IPS DF 6.9 (cell line): ENCODE measurements around the gene P2RX2.
"Not testable (repeated sequence)": the region's sequence is repeated elsewhere in the genome, so short reads cannot be mapped to it uniquely, and the experiment has no call there.

Experiments
- DNase-seq: peaks from one replicate; pipeline ENCODE4 v3.0.0-alpha.2; 2013; ENCODE audit warnings: low read depth, low spot score
- H3K27ac ChIP-seq: one replicate; pipeline ENCODE4 v1.5.1; 2013; ENCODE audit warnings: low read length, control low read depth
- H3K27me3 ChIP-seq: 2 replicates; pipeline ENCODE4 v1.6.1; 2013; ENCODE audit warnings: mild to moderate bottlenecking, low read length; ENCODE audit not compliant: control insufficient read depth, insufficient read depth
- H3K36me3 ChIP-seq: 2 replicates; pipeline ENCODE4 v1.6.1; 2013; ENCODE audit warnings: low read length; ENCODE audit not compliant: control insufficient read depth, insufficient read depth
- H3K4me1 ChIP-seq: 2 replicates; pipeline ENCODE4 v1.6.1; 2013; ENCODE audit warnings: low read length; ENCODE audit not compliant: control insufficient read depth, insufficient read depth
- H3K4me3 ChIP-seq: 2 replicates; pipeline ENCODE4 v1.5.1; 2013; ENCODE audit warnings: mild to moderate bottlenecking, low read length
- H3K9me3 ChIP-seq: 2 replicates; pipeline ENCODE4 v1.6.1; 2013; ENCODE audit warnings: low read length, inconsistent platforms; ENCODE audit not compliant: control insufficient read depth, insufficient read depth
- WGBS: extraction: QIAGEN DNeasy Blood & Tissue Kit; methylation state at CpG from one replicate; pipeline ENCODE4 v1.1.7; 2013; ENCODE audit warnings: mixed read lengths, missing lambda C conversion rate; ENCODE audit not compliant: insufficient read length, insufficient coverage; 5-methylcytosine and 5-hydroxymethylcytosine counted together

Gene P2RX2

GRCh38 chr12:132593071-132593470, 25.5 kb upstream of the P2RX2 start:
- H3K4me1 ChIP-seq: no peaks in the 10 kb centered on the region
- WGBS: no CpG with 5 or more reads among the region's 21 CpGs
- no peak overlapping the region for H3K4me3 ChIP-seq
- no peak overlapping the region for H3K27ac ChIP-seq
- DNase-seq: no peak
- H3K36me3 ChIP-seq: no peaks in the 10 kb centered on the region
- H3K9me3 ChIP-seq: no peaks in the 10 kb centered on the region
- peaks cover 22% of the 10 kb centered on the region; the same call in 1 of the 2 replicates for H3K27me3 ChIP-seq

GRCh38 chr12:132593521-132593920, 25.1 kb upstream of the P2RX2 start:
- Histone ChIP-seq H3K9me3 (no peaks in the 10 kb centered on the region), H3K4me3 (no peak overlapping the region), H3K27me3 (peaks cover 18% of the 10 kb centered on the region; the same call in 1 of the 2 replicates), H3K4me1 (no peaks in the 10 kb centered on the region), H3K27ac (no peak overlapping the region), H3K36me3 (no peaks in the 10 kb centered on the region)
- no peak for DNase-seq
- no CpG with 5 or more reads among the region's 18 CpGs for WGBS

DNA sequence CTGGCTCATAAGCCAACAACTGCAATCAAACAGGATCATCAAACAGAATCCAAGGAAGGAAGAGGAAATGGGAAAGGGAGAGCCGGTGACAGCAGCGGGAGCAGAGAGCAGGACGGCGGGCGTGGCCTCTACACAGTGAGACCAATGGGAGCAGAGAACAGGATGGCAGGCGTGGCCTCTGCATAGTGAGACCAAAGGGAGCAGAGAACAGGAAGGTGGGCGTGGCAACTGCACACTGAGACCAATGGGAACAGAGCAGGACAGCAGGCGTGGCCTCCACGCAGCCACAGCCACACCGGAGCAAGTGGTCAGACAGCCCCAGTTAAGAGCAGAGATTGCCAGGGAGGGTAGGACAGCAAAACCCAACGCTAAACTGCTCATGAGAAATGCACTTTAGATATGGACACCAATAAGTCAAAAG, 24.6 kb upstream of the P2RX2 start:
- no peak overlapping the region for H3K27ac ChIP-seq
- no peak overlapping the region for H3K4me3 ChIP-seq
- no peaks in the 10 kb centered on the region for H3K36me3 ChIP-seq
- DNase-seq: peak; percentile 81
- no CpG with 5 or more reads among the region's 11 CpGs for WGBS
- H3K27me3 ChIP-seq: peaks cover 14% of the 10 kb centered on the region; the same call in 1 of the 2 replicates
- H3K4me1 ChIP-seq: no peaks in the 10 kb centered on the region
- H3K9me3 ChIP-seq: no peaks in the 10 kb centered on the region

DNA sequence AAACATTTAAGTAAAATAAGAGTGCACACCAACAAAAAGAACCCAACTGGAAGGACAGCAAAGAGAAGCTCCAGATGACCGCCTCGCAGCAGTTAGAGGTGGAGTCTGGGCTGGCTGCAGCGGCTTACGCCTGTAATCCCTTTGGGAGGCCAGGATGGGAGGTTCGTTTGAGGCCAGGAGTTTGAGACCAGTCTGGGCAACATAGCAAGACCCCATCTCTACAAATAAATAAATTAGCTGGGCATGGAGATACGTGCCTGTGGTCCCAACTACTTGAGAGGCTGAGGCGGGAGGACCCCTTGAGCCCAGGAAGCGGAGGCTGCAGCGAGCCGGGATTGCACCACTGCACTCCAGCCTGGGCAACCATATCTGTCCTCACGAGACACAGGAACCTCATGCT, 23.4 kb upstream of the P2RX2 start:
- no peak for DNase-seq
- Histone ChIP-seq H3K27me3 (peaks cover 9% of the 10 kb centered on the region; the same call in 1 of the 2 replicates), H3K9me3 (no peaks in the 10 kb centered on the region), H3K4me1 (no peaks in the 10 kb centered on the region), H3K36me3 (no peaks in the 10 kb centered on the region), H3K27ac (no peak overlapping the region), H3K4me3 (no peak overlapping the region)
- WGBS: no CpG with 5 or more reads among the region's 11 CpGs

DNA sequence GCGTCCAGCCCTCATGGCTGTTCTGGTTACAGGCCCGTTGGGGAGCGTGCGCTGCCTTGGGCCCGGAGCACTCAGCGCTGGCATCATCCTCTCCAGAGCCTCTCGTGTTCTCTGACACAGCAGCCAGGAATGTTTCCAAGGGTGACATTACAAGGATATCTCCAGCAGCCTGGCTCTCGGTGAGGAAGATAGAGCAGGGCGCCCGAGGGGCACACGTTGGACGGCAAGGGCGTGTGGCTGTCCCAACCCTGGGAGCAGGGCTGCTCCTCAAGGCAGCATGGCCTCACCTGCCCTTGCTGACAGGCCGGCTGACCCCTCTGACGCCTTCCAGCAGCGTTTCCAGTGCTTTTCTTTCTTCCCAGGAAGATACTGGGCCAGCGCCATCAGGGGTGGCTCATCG, 22.6 kb upstream of the P2RX2 start:
- no peak for DNase-seq
- Histone ChIP-seq H3K9me3 (no peaks in the 10 kb centered on the region), H3K27me3 (peaks cover 9% of the 10 kb centered on the region; the same call in 1 of the 2 replicates)

DNA sequence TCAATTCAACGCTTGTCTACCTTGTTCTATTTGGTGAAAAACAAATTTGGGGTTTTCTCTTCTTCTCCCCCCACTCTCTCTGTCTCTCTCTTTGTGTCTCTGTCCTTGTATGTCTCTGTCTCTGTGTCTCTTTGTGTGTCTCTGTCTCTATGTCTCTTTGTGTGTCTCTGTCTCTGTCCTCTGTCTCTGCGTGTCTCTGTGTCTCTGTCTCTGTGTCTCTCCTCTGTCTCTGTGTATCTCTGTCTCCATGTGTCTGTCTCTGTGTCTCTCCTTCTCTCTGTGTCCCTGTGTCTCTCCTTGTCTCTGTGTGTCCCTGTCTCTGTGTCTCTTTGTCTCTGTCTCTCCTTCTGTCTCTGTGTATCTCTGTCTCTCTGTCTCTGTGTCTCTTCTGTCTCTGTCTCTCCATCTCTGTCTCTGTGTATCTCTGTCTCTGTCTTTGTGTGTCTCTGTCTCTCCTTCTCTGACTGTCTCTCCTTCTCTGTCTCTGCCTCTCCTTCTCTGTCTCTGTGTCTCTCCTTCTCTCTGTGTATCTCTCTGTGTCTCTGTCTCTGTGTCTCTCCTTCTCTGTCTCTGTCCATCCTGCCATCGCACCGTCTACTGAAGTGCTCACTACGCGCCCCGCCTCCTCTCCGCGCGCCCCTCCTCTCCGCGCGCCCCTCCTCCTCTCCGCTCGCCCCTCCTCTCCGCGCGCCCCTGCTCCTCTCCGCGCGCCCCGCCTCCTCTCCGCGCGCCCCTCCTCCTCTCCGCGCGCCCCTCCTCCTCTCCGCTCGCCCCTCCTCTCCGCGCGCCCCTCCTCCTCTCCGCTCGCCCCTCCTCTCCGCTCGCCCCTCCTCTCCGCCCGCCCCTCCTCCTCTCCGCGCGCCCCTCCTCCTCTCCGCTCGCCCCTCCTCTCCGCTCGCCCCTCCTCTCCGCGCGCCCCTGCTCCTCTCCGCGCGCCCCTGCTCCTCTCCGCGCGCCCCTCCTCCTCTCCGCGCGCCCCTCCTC, 21.0 kb upstream of the P2RX2 start:
- Histone ChIP-seq H3K27me3 (peaks cover 8% of the 10 kb centered on the region; the same call in 1 of the 2 replicates), H3K27ac (no peak overlapping the region), H3K4me1 (0 out of 2 replicates have a peak, but pooled peaks cover 4% of the 10 kb centered on the region), H3K9me3 (no peaks in the 10 kb centered on the region), H3K36me3 (no peaks in the 10 kb centered on the region), H3K4me3 (no peak overlapping the region)
- no peak for DNase-seq
- WGBS: no CpG with 5 or more reads among the region's 58 CpGs

More for the DNA sequence above, 22.6 kb upstream of the P2RX2 start:
- no CpG with 5 or more reads among the region's 18 CpGs for WGBS
- Histone ChIP-seq H3K36me3 (no peaks in the 10 kb centered on the region), H3K4me3 (no peak overlapping the region), H3K27ac (no peak overlapping the region), H3K4me1 (0 out of 2 replicates have a peak, but pooled peaks cover 3% of the 10 kb centered on the region)

DNA sequence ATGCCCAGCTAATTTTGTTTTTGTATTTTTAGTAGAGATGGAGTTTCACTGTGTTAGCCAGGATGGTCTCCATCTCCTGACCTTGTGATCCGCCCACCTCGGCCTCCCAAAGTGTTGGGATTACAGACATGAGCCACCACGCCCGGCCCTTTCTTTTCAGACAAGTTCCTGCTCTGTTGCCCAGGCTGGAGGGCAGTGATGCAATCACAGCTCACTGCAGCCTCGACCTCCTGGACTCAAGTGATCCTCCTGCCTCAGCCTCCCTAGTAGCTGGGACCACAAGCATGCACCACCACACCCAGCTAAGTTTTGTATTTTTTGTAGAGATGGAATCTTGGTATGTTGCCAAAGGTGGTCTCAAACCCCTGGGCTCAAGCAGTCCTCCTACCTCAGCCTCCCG, 19.1 kb upstream of the P2RX2 start:
- no CpG with 5 or more reads among the region's 6 CpGs for WGBS
- H3K4me1 ChIP-seq: not testable (repeated sequence)

GRCh38 chr12:132600048-132601032, 18.2 kb upstream of the P2RX2 start:
- no peak for DNase-seq
- H3K27ac ChIP-seq: no peak overlapping the region
- WGBS: no CpG with 5 or more reads among the region's 45 CpGs
- H3K9me3 ChIP-seq: no peaks in the 10 kb centered on the region
- peaks cover 8% of the 10 kb centered on the region; the same call in 1 of the 2 replicates for H3K27me3 ChIP-seq
- H3K4me3 ChIP-seq: no peak overlapping the region; the same call in 1 of the 2 replicates
- no peaks in the 10 kb centered on the region for H3K36me3 ChIP-seq
- 0 out of 2 replicates have a peak, but pooled peaks cover 4% of the 10 kb centered on the region for H3K4me1 ChIP-seq

More for the DNA sequence above, 19.1 kb upstream of the P2RX2 start:
- H3K36me3 ChIP-seq, DNase-seq, H3K4me3 ChIP-seq, H3K27ac ChIP-seq, H3K9me3 ChIP-seq, H3K27me3 ChIP-seq: not testable (repeated sequence)

GRCh38 chr12:132601171-132601883, 17.2 kb upstream of the P2RX2 start:
- no peak overlapping the region for H3K27ac ChIP-seq
- no peaks in the 10 kb centered on the region for H3K36me3 ChIP-seq
- H3K27me3 ChIP-seq: peaks cover 4% of the 10 kb centered on the region; the same call in 1 of the 2 replicates
- no peak for DNase-seq
- no peak overlapping the region for H3K4me3 ChIP-seq
- WGBS: no CpG with 5 or more reads among the region's 31 CpGs
- H3K9me3 ChIP-seq: no peaks in the 10 kb centered on the region
- 0 out of 2 replicates have a peak, but pooled peaks cover 4% of the 10 kb centered on the region for H3K4me1 ChIP-seq
